ENCODE measurements around the gene GPR161. TPM values are rescaled to one million over a fixed set of nuclear protein-coding genes. Genes with fewer than 3 reads are reported as not detected.
A peak's percentile ranks its signal among the peaks of the same experiment; 100 is the strongest.

GPR161 gene
- total RNA-seq, 1 experiment from 2014 or later: 1.2 TPM

DNA sequence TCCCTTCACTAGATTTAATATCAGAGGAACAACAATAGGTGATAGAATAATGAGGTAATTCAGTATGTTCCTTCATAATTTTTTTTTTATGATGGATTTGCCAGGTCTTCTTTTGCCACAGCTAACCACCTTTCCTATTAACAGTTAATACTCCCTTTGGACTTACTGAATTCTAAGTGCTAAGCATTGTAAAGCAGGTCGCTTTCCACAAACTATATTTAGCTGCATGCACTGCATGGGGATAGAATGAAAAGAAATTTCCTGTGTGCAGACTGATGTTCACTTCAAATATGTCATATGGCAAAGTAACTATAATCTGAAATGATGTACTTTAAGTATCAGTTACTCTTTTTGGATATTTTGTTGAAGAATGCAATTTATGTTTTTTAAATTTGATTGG, 85.8 kb downstream of the GPR161 start:
- Histone ChIP-seq H3K27me3 (ENCODE audit: low read length) (no peaks in the 10 kb centered on the region), H2AFZ (ENCODE audit: low read length) (no peak overlapping the region), H3K9me3 (ENCODE audit: low read length) (no peaks in the 10 kb centered on the region), H3K4me3 (ENCODE audit: low read length) (no peak overlapping the region), H3K27ac (ENCODE audit: low read length) (no peak overlapping the region), H4K20me1 (ENCODE audit: insufficient read depth, low read depth, low read length) (no peaks in the 10 kb centered on the region), H3K79me2 (ENCODE audit: low read length) (peaks cover 23% of the 10 kb centered on the region; the same call in 1 of the 2 replicates), H3K4me1 (ENCODE audit: low read length) (no peaks in the 10 kb centered on the region), H3K36me3 (ENCODE audit: insufficient read depth, low read length) (peaks cover 20% of the 10 kb centered on the region; the same call in 1 of the 2 replicates), H3K9me2 (replicated peaks; ENCODE audit: insufficient read depth, low read length) (no peaks in the 10 kb centered on the region), H3K4me2 (ENCODE audit: low read depth, low read length, poor library complexity, severe bottlenecking) (no peak overlapping the region), H3K9ac (ENCODE audit: low read length) (no peak overlapping the region)
- DNase-seq: no peak

DNA sequence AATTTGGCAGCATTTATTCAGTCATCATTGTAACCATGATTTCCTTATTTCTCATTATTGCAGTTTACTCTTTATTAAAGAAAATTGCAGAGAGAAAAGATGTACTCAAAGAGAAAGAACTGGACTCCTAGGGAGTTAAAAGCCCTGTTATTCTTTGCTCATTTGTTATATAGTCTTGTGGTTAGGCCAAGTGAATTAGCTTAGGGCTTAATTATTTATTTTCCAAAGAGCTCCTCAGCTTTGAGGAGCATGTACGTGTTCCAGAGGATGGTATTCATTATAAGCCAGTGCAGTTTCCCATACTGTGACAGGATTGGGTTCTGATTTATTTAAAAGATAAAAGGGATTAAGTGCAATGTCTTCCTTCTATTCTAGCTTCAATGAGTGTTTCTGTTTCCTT, 86.4 kb downstream of the GPR161 start:
- H3K4me1 ChIP-seq (ENCODE audit: low read length): no peaks in the 10 kb centered on the region
- H3K9me3 ChIP-seq (ENCODE audit: low read length): no peaks in the 10 kb centered on the region
- H3K79me2 ChIP-seq (ENCODE audit: low read length): peaks cover 23% of the 10 kb centered on the region; the same call in 1 of the 2 replicates
- H3K4me3 ChIP-seq (ENCODE audit: low read length): no peak overlapping the region
- H3K27ac ChIP-seq (ENCODE audit: low read length): no peak overlapping the region
- no peak overlapping the region for H2AFZ ChIP-seq (ENCODE audit: low read length)
- H3K9ac ChIP-seq (ENCODE audit: low read length): no peak overlapping the region
- H3K27me3 ChIP-seq (ENCODE audit: low read length): no peaks in the 10 kb centered on the region
- peaks cover 25% of the 10 kb centered on the region; the same call in 1 of the 2 replicates for H3K36me3 ChIP-seq (ENCODE audit: insufficient read depth, low read length)
- H3K9me2 ChIP-seq (replicated peaks; ENCODE audit: insufficient read depth, low read length): no peaks in the 10 kb centered on the region
- H3K4me2 ChIP-seq (ENCODE audit: low read depth, low read length, poor library complexity, severe bottlenecking): no peak overlapping the region
- H4K20me1 ChIP-seq (ENCODE audit: insufficient read depth, low read depth, low read length): no peaks in the 10 kb centered on the region
- DNase-seq: no peak

DNA sequence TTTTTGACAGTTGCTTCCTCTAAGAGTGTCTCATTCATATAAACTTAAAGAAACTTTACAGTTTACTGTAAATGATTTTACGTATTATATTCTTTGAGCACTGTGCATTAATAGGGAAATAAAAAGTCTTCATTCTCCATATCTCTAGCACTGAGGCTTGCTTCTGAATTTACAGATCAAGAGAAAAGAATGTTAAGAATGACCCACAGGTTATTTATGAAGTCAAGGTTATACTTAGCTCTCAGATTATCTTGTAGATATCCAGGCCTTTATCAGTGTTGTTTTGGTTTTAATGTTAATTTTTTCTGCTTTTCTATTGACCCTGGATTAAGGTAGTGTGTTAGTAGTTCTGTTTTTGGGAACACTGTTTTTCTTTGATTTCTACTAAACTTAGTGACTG, 91.4 kb downstream of the GPR161 start:
- Histone ChIP-seq H3K27ac (ENCODE audit: low read length) (no peak overlapping the region), H3K9ac (ENCODE audit: low read length) (no peak overlapping the region), H3K36me3 (ENCODE audit: insufficient read depth, low read length) (peaks cover 41% of the 10 kb centered on the region), H3K4me2 (ENCODE audit: low read depth, low read length, poor library complexity, severe bottlenecking) (no peak overlapping the region), H3K79me2 (ENCODE audit: low read length) (peaks cover 5% of the 10 kb centered on the region; the same call in 1 of the 2 replicates), H4K20me1 (ENCODE audit: insufficient read depth, low read depth, low read length) (no peaks in the 10 kb centered on the region), H2AFZ (ENCODE audit: low read length) (no peak overlapping the region), H3K9me3 (ENCODE audit: low read length) (no peaks in the 10 kb centered on the region), H3K27me3 (ENCODE audit: low read length) (no peaks in the 10 kb centered on the region), H3K9me2 (replicated peaks; ENCODE audit: insufficient read depth, low read length) (no peaks in the 10 kb centered on the region), H3K4me3 (ENCODE audit: low read length) (no peak overlapping the region), H3K4me1 (ENCODE audit: low read length) (no peaks in the 10 kb centered on the region)
- no peak for DNase-seq

DNA sequence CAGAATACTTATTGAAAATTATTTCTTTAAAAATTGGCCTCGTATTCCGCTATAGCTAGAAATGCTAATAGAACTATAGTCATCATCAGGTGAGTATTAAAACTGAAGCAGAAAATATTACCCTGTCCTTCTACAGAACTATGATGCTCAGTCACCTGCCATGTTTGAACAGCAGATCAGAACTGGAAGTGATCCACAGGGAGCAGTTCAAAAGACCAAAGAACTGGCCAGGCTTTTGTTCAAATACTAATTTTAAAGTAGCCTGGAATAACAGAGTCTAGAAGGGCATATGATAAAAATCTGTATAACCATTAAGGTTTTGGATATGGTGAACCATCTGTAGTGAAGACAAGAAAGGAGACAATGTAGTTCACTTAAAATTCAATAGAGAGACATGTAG, 94.4 kb downstream of the GPR161 start:
- H3K4me1 ChIP-seq (ENCODE audit: low read length): no peaks in the 10 kb centered on the region
- H3K79me2 ChIP-seq (ENCODE audit: low read length): 0 out of 2 replicates have a peak, but pooled peaks cover 4% of the 10 kb centered on the region
- H4K20me1 ChIP-seq (ENCODE audit: insufficient read depth, low read depth, low read length): no peaks in the 10 kb centered on the region
- no peak overlapping the region for H3K4me3 ChIP-seq (ENCODE audit: low read length)
- H3K27ac ChIP-seq (ENCODE audit: low read length): no peak overlapping the region
- no peak overlapping the region for H3K9ac ChIP-seq (ENCODE audit: low read length)
- H3K36me3 ChIP-seq (ENCODE audit: insufficient read depth, low read length): peaks cover 32% of the 10 kb centered on the region
- no peak for DNase-seq
- H3K9me3 ChIP-seq (ENCODE audit: low read length): no peaks in the 10 kb centered on the region
- H2AFZ ChIP-seq (ENCODE audit: low read length): no peak overlapping the region
- no peak overlapping the region for H3K4me2 ChIP-seq (ENCODE audit: low read depth, low read length, poor library complexity, severe bottlenecking)
- H3K27me3 ChIP-seq (ENCODE audit: low read length): no peaks in the 10 kb centered on the region
- H3K9me2 ChIP-seq (replicated peaks; ENCODE audit: insufficient read depth, low read length): no peaks in the 10 kb centered on the region

DNA sequence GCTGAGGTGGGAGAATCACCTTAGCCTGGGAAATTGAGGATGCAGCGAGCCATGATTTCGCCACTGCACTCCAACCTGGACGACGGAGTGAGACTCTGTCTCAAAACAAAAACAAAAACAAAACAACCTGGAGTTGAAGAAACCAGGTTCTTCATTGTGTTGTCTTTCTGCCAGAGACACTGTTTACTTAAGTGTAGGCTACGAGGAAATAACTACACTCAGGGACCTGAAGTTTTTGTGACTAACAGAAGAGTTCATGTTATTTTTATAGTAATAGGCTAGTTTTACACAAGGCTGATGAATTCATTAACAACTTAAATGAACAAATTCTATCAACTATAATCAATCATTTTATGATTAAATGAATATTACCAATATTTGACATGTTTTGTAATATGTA, 101.4 kb downstream of the GPR161 start:
- no peak overlapping the region for H3K4me3 ChIP-seq (ENCODE audit: low read length)
- no peak overlapping the region for H3K9ac ChIP-seq (ENCODE audit: low read length)
- H3K27me3 ChIP-seq (ENCODE audit: low read length): no peaks in the 10 kb centered on the region
- H3K9me2 ChIP-seq (replicated peaks; ENCODE audit: insufficient read depth, low read length): no peaks in the 10 kb centered on the region
- H3K79me2 ChIP-seq (ENCODE audit: low read length): 0 out of 2 replicates have a peak, but pooled peaks cover 9% of the 10 kb centered on the region
- H3K27ac ChIP-seq (ENCODE audit: low read length): no peak overlapping the region
- H3K9me3 ChIP-seq (ENCODE audit: low read length): no peaks in the 10 kb centered on the region
- H4K20me1 ChIP-seq (ENCODE audit: insufficient read depth, low read depth, low read length): no peaks in the 10 kb centered on the region
- H3K4me1 ChIP-seq (ENCODE audit: low read length): peaks cover 20% of the 10 kb centered on the region
- no peak overlapping the region for H3K4me2 ChIP-seq (ENCODE audit: low read depth, low read length, poor library complexity, severe bottlenecking)
- no peak for DNase-seq
- no peak overlapping the region for H2AFZ ChIP-seq (ENCODE audit: low read length)
- peaks cover 2% of the 10 kb centered on the region; the same call in 1 of the 2 replicates for H3K36me3 ChIP-seq (ENCODE audit: insufficient read depth, low read length)

DNA sequence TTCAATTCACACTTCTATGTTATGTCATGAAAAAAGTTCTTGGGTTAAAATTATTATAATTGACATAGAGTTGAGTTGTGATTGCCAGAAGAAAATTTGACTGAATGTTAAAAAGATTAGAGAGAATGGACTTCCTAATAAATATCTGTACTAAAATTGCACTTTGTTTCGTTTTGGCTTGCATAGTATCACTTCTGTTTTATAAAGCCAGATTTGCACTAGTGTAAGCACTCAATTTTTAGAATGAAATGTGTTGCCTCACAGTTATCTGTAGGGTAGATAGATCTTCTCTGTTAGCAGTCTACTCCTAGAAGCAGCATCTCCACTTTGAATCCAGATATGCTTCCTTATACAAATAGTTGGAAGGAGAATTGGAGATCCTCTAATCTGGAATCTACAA, 104.7 kb downstream of the GPR161 start:
- Histone ChIP-seq H3K27me3 (ENCODE audit: low read length) (no peaks in the 10 kb centered on the region), H3K4me1 (ENCODE audit: low read length) (peaks cover 20% of the 10 kb centered on the region), H4K20me1 (ENCODE audit: insufficient read depth, low read depth, low read length) (no peaks in the 10 kb centered on the region), H2AFZ (ENCODE audit: low read length) (no peak overlapping the region), H3K27ac (ENCODE audit: low read length) (peak overlapping the region; percentile 13), H3K36me3 (ENCODE audit: insufficient read depth, low read length) (peaks cover 9% of the 10 kb centered on the region; the same call in 1 of the 2 replicates), H3K4me3 (ENCODE audit: low read length) (no peak overlapping the region), H3K9me3 (ENCODE audit: low read length) (no peaks in the 10 kb centered on the region), H3K9me2 (replicated peaks; ENCODE audit: insufficient read depth, low read length) (no peaks in the 10 kb centered on the region), H3K4me2 (ENCODE audit: low read depth, low read length, poor library complexity, severe bottlenecking) (peak overlapping the region; percentile 7), H3K9ac (ENCODE audit: low read length) (no peak overlapping the region), H3K79me2 (ENCODE audit: low read length) (peaks cover 9% of the 10 kb centered on the region; the same call in 1 of the 2 replicates)
- DNase-seq: peak; percentile 64

DNA sequence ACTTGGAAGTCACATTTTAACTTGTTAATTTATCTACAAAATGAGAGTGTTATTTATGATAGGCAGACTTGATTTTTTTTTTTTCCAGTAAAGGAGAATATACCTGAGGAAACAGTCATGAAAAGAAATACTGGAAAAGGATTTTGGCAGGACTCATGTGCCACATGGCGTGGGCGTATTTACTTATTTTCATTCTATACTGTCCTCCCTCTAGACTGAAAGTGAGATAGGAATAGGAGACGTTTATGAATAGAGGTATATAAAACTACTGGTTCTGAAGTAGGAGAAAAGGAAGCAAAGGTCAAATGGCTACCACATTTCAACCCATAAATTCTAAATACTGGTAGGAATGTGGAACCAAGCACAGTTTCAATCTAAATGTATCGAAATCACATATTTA, 105.1 kb downstream of the GPR161 start:
- no peaks in the 10 kb centered on the region for H3K9me2 ChIP-seq (replicated peaks; ENCODE audit: insufficient read depth, low read length)
- H3K36me3 ChIP-seq (ENCODE audit: insufficient read depth, low read length): peaks cover 9% of the 10 kb centered on the region; the same call in 1 of the 2 replicates
- peaks cover 20% of the 10 kb centered on the region for H3K4me1 ChIP-seq (ENCODE audit: low read length)
- DNase-seq: no peak
- no peaks in the 10 kb centered on the region for H3K9me3 ChIP-seq (ENCODE audit: low read length)
- peaks cover 9% of the 10 kb centered on the region; the same call in 1 of the 2 replicates for H3K79me2 ChIP-seq (ENCODE audit: low read length)
- H4K20me1 ChIP-seq (ENCODE audit: insufficient read depth, low read depth, low read length): no peaks in the 10 kb centered on the region
- H3K4me3 ChIP-seq (ENCODE audit: low read length): no peak overlapping the region
- no peak overlapping the region for H3K9ac ChIP-seq (ENCODE audit: low read length)
- no peak overlapping the region for H2AFZ ChIP-seq (ENCODE audit: low read length)
- H3K27me3 ChIP-seq (ENCODE audit: low read length): no peaks in the 10 kb centered on the region
- H3K27ac ChIP-seq (ENCODE audit: low read length): peak overlapping the region; percentile 13
- peak overlapping the region; percentile 7 for H3K4me2 ChIP-seq (ENCODE audit: low read depth, low read length, poor library complexity, severe bottlenecking)

DNA sequence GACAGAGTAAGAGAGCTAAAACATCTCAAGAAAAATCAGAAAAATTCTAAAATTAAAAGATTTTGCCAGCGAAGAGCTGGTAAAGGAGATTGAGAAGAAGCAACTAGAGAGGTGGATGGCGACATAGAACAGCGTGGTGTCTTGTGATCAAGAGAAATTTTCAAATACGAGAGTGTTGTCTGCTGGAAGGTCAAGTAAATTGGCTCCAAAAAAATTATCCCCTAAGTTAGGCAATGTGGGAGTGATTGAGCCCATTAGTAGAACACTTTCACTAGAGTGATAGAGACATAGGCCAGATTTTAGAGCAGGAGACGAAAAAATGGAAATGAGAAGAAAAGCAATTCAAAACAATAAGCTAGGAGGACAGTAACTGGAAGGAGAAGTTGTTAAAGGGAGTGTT, 105.5 kb downstream of the GPR161 start:
- no peak for DNase-seq
- Histone ChIP-seq H3K36me3 (ENCODE audit: insufficient read depth, low read length) (peaks cover 14% of the 10 kb centered on the region; the same call in 1 of the 2 replicates), H4K20me1 (ENCODE audit: insufficient read depth, low read depth, low read length) (no peaks in the 10 kb centered on the region)

More for the DNA sequence above, 105.5 kb downstream of the GPR161 start:
- peaks cover 20% of the 10 kb centered on the region for H3K4me1 ChIP-seq (ENCODE audit: low read length)
- peaks cover 9% of the 10 kb centered on the region; the same call in 1 of the 2 replicates for H3K79me2 ChIP-seq (ENCODE audit: low read length)
- H3K4me2 ChIP-seq (ENCODE audit: low read depth, low read length, poor library complexity, severe bottlenecking): no peak overlapping the region
- no peaks in the 10 kb centered on the region for H3K9me2 ChIP-seq (replicated peaks; ENCODE audit: insufficient read depth, low read length)
- no peaks in the 10 kb centered on the region for H3K9me3 ChIP-seq (ENCODE audit: low read length)
- H3K4me3 ChIP-seq (ENCODE audit: low read length): no peak overlapping the region
- peak overlapping the region; percentile 13; the same call in 1 of the 2 replicates for H3K27ac ChIP-seq (ENCODE audit: low read length)
- no peaks in the 10 kb centered on the region for H3K27me3 ChIP-seq (ENCODE audit: low read length)
- H3K9ac ChIP-seq (ENCODE audit: low read length): no peak overlapping the region
- no peak overlapping the region for H2AFZ ChIP-seq (ENCODE audit: low read length)

Data from Karpas-422 (cell line).